Measurements from ENCODE around the gene RNF41. TPM values are rescaled to one million over a fixed set of nuclear protein-coding genes. Genes with fewer than 3 reads are reported as not detected.

The RNF41 gene
- total RNA-seq, 2 donors from 2014 or later: 45.1 to 88.4 TPM

DNA sequence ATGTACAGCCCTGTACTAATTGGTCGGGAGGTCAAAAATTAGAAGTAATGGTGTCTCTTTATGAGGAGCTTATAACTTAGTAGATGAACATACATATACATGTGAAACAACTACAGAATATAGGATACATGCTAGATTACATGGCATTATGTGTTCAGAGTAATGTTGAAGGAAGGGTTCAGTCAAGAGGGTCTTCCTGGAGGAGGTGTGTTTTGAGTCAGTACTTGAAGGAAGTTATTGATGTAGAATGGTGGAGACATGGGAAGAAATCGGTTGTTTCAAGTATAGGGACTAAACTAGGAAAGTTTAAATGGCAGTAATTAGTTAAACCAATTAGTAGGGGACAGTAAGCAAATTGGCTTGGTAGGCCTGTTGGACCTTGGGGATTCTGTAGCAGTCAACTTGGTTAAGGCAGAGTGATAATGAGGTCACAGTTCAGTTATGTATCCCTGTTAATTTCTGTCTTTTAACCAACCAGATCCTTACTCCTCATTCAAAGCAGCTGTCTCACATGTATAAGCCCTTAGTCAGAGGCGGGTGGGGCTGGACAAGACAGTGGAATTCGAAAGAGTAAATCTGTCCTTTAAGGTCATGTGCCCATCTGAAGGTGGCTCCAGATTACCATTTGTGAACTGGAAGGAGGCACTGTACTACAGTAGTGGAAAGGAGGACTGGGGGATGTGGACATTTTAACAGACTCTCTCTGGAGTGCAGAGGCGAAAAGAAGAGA, 39.9 kb upstream of the RNF41 start:
- Histone ChIP-seq H3K9me3 (no peaks in the 10 kb centered on the region), H3K27me3 (no peaks in the 10 kb centered on the region), H3K27ac (no peak overlapping the region), H3K36me3 (peaks cover 2% of the 10 kb centered on the region), H3K4me3 (no peak overlapping the region), H3K4me1 (peaks cover 0 to 25% of the 10 kb centered on the region in 2 donors)
- DNase-seq (ENCODE audit: low spot score): no peak
- TF ChIP-seq, protein P1, sequence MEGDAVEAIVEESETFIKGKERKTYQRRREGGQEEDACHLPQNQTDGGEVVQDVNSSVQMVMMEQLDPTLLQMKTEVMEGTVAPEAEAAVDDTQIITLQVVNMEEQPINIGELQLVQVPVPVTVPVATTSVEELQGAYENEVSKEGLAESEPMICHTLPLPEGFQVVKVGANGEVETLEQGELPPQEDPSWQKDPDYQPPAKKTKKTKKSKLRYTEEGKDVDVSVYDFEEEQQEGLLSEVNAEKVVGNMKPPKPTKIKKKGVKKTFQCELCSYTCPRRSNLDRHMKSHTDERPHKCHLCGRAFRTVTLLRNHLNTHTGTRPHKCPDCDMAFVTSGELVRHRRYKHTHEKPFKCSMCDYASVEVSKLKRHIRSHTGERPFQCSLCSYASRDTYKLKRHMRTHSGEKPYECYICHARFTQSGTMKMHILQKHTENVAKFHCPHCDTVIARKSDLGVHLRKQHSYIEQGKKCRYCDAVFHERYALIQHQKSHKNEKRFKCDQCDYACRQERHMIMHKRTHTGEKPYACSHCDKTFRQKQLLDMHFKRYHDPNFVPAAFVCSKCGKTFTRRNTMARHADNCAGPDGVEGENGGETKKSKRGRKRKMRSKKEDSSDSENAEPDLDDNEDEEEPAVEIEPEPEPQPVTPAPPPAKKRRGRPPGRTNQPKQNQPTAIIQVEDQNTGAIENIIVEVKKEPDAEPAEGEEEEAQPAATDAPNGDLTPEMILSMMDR (IDR thresholded peaks at IDR 0.05): no peak

DNA sequence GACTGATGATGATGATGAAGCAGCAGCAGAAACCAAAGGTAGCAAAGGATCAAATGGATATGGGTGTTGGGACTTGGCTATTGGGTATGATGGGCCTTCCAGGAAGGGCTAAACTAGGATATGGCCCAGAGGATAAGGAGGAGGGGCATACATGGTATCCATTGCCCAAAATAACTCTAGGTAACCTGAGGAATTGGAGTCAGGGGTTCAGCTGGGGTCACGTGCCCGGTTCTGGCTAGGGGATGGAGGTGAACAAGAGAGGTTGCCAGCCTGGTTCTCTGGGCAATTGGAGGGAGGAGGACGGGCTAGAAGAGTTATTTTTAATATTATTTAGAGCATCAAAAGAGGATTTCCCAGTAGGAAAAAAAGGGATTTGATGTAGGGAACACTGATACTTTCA, 39.2 kb upstream of the RNF41 start:
- Histone ChIP-seq H3K27me3 (no peaks in the 10 kb centered on the region), H3K4me1 (peaks cover 0 to 26% of the 10 kb centered on the region in 2 donors), H3K36me3 (peaks cover 9% of the 10 kb centered on the region), H3K9me3 (no peaks in the 10 kb centered on the region), H3K4me3 (no peak overlapping the region), H3K27ac (no peak overlapping the region)
- no peak for DNase-seq (ENCODE audit: low spot score)
- TF ChIP-seq, protein P1 (IDR thresholded peaks at IDR 0.05): no peak

DNA sequence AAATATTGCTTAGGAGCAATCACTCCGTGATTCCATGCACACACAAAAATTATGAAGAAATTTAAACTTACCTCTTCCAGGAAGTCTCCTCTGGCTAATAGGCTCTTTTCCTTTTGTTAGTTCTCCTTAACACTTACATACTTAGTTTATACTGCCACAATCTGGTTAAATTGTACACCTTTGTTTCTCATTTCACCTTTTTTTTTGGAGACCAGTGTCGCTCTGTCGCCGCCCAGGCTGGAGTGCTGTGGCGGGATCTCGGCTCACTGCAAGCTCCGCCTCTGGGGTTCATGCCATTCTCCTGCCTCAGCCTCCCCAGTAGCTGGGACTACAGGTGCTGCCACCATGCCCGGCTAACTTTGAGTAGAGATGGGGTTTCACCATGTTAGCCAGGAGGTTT, 38.7 kb upstream of the RNF41 start:
- TF ChIP-seq, protein P1 (IDR thresholded peaks at IDR 0.05): no peak
- Histone ChIP-seq H3K27ac (no peak overlapping the region), H3K4me1 (peaks cover 0 to 22% of the 10 kb centered on the region in 2 donors), H3K4me3 (no peak overlapping the region), H3K27me3 (no peaks in the 10 kb centered on the region), H3K9me3 (no peaks in the 10 kb centered on the region), H3K36me3 (peaks cover 14% of the 10 kb centered on the region)
- no peak for DNase-seq (ENCODE audit: low spot score)

DNA sequence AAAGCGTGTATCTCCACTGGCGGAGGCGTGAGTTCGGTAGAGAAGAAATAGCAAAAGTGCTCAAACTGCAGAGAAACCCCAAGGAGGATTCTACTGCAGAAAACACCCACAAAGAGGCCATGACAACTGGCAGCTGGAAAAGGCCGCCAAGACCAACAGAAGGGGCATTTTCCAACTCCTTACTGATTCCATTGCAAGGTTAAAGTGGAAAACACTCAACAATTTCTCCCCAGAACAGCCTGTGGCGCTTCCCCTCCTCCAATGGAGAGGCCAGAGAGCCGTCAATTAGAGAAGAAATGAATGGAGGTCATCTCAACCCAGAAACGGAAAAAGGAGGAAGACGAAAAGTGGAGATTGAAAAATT, 37.1 kb upstream of the RNF41 start:
- TF ChIP-seq, protein P1 (IDR thresholded peaks at IDR 0.05): no peak
- Histone ChIP-seq H3K27me3 (no peaks in the 10 kb centered on the region), H3K9me3 (no peaks in the 10 kb centered on the region), H3K36me3 (peaks cover 30% of the 10 kb centered on the region), H3K4me3 (peak overlapping the region; percentile 95 to 98), H3K27ac (peak overlapping the region; percentile 85 to 93), H3K4me1 (peaks cover 0 to 22% of the 10 kb centered on the region in 2 donors)
- DNase-seq (ENCODE audit: low spot score): no peak

DNA sequence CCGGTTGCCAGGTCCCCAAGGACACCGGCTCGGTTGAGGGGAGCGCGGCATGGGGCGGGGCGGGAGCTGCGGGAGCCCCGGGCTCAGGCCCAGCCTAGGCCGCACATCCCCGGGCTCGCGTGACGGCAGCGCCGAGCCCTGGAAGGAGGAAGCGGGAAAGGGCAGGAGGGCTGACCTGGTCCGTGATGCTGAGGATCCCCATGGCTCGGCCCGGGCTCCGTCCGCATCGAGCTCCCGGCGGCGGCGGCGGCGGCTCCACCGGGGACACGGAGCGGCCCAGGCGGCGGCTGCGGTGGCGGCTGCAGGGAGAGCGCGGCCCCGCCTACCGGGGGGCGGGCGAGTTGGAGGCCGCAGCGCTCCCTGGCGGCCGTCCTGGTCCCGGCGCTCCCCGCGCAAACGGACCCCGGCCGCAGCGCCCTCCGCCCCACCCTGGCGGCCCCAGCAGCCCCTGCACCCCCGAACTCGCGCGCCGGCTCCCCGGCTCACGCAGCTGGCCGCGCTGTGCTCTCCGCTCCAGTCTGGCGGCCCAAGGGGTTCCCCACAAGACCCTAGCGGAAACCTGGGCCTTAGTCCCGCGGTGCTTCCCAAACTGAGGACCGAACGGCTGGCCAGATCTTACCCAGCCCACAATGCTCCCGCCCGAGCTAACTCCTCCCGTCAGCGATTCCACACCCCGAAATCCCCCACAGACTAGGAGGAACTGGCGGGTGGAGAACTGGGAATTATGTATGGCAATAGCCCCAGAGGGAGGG, 36.5 kb upstream of the RNF41 start, which contains the start of gene ANKRD52:
Gene ANKRD52 (minus strand): TSS at position 317 of the 752 bp plus-strand sequence. CDS start 115 bp downstream, at position 202.
- TF ChIP-seq, protein P1 (IDR thresholded peaks at IDR 0.05): peak; percentile 83 to 96
- Histone ChIP-seq H3K4me1 (peaks cover 0 to 22% of the 10 kb centered on the region in 2 donors), H3K27ac (peak within 1 kb of the TSS; percentile 85 to 93), H3K9me3 (no peaks in the 10 kb centered on the region), H3K27me3 (no peaks in the 10 kb centered on the region), H3K4me3 (peak within 1 kb of the TSS; percentile 95 to 98), H3K36me3 (peaks cover 36% of the 10 kb centered on the region)
- DNase-seq (ENCODE audit: low spot score): peak; percentile 73
